Astrocyte of the cerebellum (primary cell): ENCODE results near the gene TRMT10B.

Experiments
- DNase-seq: peaks from one replicate; pipeline ENCODE4 v3.0.0-alpha.2; 2011; ENCODE audit warnings: low read depth
- H3K4me3 ChIP-seq: 2 replicates; pipeline ENCODE4 v1.5.1; 2011; ENCODE audit warnings: mild to moderate bottlenecking, low read depth, low read length, moderate library complexity
- in situ Hi-C: cut with HindIII; loops from 2 replicates; pipeline ENCODE4 v1.10.0; 2017; ENCODE audit warnings: low sequenced_read_pairs
- TF ChIP-seq, protein P1 (sequence below): IDR thresholded peaks from 2 replicates; pipeline ENCODE4 v1.5.1; 2012; ENCODE audit warnings: low read length, low read depth, moderate library complexity, mild to moderate bottlenecking; ENCODE audit errors: missing control alignments

Gene TRMT10B

DNA sequence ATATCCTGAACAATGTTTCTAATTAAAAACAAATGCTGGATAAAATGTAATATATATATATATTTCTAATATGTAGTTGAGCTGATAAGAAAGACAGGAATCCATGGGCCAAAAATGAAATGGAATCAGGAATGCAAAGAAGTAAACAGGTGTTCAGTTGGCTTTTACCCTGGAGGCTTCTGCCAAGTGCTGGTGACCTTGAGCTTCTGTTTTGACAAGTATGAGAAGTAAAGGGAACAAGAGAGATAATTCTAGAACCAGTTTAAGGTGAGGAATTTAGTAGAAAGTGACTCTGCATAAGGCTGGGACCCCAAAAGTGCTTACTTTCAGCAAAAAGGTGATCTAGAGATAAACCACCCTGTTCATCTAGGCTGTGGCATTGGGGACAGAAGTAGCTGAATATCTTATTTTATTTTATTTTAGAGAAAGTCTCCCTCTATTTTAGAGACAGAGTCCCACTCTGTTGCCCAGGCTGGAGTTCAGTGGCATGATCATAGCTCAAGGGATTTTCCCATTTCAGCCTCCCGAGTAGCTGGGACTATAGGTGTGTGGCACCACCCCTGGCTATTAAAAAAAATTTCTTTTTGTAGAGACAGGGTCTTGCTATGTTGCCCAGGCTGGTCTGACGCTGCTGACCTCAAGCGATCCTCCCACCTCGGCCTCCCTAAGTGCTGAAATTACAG, 74.0 kb downstream of the TRMT10B start:
- H3K4me3 ChIP-seq, result no peak overlapping the region
- in situ Hi-C loops, result no loop called here
- no peak for DNase-seq
- TF ChIP-seq, protein P1, sequence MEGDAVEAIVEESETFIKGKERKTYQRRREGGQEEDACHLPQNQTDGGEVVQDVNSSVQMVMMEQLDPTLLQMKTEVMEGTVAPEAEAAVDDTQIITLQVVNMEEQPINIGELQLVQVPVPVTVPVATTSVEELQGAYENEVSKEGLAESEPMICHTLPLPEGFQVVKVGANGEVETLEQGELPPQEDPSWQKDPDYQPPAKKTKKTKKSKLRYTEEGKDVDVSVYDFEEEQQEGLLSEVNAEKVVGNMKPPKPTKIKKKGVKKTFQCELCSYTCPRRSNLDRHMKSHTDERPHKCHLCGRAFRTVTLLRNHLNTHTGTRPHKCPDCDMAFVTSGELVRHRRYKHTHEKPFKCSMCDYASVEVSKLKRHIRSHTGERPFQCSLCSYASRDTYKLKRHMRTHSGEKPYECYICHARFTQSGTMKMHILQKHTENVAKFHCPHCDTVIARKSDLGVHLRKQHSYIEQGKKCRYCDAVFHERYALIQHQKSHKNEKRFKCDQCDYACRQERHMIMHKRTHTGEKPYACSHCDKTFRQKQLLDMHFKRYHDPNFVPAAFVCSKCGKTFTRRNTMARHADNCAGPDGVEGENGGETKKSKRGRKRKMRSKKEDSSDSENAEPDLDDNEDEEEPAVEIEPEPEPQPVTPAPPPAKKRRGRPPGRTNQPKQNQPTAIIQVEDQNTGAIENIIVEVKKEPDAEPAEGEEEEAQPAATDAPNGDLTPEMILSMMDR, result no peak
